Upper lobe of right lung (tissue), 1 donor: ENCODE measurements around the gene SLC44A2. TPM values are rescaled to one million over a fixed set of nuclear protein-coding genes. Genes with fewer than 3 reads are reported as not detected.
"Not testable (repeated sequence)": the region's sequence is repeated elsewhere in the genome, so short reads cannot be mapped to it uniquely, and the experiment has no call there.

Source experiments
- ATAC-seq: fragments of 200-7000 bp; cut with Tn5 transposase; one replicate; pipeline ENCODE4 v1.9.1; 2020; ENCODE audit warnings: mild to moderate bottlenecking, moderate library complexity
- DNase-seq: peaks from one replicate; pipeline ENCODE4 v3.0.0-alpha.2; 2020
- H3K27ac ChIP-seq: fragments of 200-600 bp; one replicate; pipeline ENCODE4 v1.8.0; 2022
- H3K27me3 ChIP-seq: fragments of 200-600 bp; one replicate; pipeline ENCODE4 v1.8.0; 2022; ENCODE audit warnings: mild to moderate bottlenecking
- H3K36me3 ChIP-seq: fragments of 200-600 bp; one replicate; pipeline ENCODE4 v1.8.0; 2022
- H3K4me1 ChIP-seq: fragments of 200-600 bp; one replicate; pipeline ENCODE4 v1.8.0; 2022
- H3K4me3 ChIP-seq: fragments of 200-600 bp; one replicate; pipeline ENCODE4 v1.8.0; 2022; ENCODE audit warnings: mild to moderate bottlenecking
- H3K9me3 ChIP-seq: fragments of 200-600 bp; one replicate; pipeline ENCODE4 v1.8.0; 2022
- intact Hi-C: fragments of 100-400 bp; cut with DNase I; formaldehyde crosslinking; loops from one replicate; pipeline ENCODE4 v1.11.0; 2022
- total RNA-seq: library from RNA; stranded (reverse); fragmentation: NEBNext Ultra II Directional; extraction: Animal tissue kit (Norgen Biotek cat#: 25700); gene quantifications from one replicate; pipeline ENCODE4 v1.2.1, GENCODE V29; 2021
- TF ChIP-seq, protein P1 (sequence below): fragments of 200-600 bp; IDR thresholded peaks from one replicate; pipeline ENCODE4 v1.8.0; 2022; ENCODE audit warnings: antibody characterized with exemption
- donor health status: DM: no; HTN: yes; CAD: no; lungs with severe emphysema.

SLC44A2 gene
- total RNA-seq, 1 donor from 2014 or later = 293 TPM

GRCh38 chr19:10667867-10668266 lies 42.5 kb downstream of the SLC44A2 start:
- no peak for ATAC-seq
- no peaks in the 10 kb centered on the region for H3K27me3 ChIP-seq
- H3K36me3 ChIP-seq = peaks cover 37% of the 10 kb centered on the region
- peaks cover 40% of the 10 kb centered on the region for H3K4me1 ChIP-seq
- H3K27ac ChIP-seq = no peak overlapping the region
- intact Hi-C loops = no loop called here
- DNase-seq = no peak
- H3K9me3 ChIP-seq = no peaks in the 10 kb centered on the region
- H3K4me3 ChIP-seq = no peak overlapping the region
- TF ChIP-seq, protein P1, sequence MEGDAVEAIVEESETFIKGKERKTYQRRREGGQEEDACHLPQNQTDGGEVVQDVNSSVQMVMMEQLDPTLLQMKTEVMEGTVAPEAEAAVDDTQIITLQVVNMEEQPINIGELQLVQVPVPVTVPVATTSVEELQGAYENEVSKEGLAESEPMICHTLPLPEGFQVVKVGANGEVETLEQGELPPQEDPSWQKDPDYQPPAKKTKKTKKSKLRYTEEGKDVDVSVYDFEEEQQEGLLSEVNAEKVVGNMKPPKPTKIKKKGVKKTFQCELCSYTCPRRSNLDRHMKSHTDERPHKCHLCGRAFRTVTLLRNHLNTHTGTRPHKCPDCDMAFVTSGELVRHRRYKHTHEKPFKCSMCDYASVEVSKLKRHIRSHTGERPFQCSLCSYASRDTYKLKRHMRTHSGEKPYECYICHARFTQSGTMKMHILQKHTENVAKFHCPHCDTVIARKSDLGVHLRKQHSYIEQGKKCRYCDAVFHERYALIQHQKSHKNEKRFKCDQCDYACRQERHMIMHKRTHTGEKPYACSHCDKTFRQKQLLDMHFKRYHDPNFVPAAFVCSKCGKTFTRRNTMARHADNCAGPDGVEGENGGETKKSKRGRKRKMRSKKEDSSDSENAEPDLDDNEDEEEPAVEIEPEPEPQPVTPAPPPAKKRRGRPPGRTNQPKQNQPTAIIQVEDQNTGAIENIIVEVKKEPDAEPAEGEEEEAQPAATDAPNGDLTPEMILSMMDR = no peak

- no peak overlapping the region for H3K27ac ChIP-seq
- DNase-seq = no peak
- ATAC-seq = no peak
- H3K4me1 ChIP-seq = peaks cover 30% of the 10 kb centered on the region
- no peak overlapping the region for H3K4me3 ChIP-seq
- TF ChIP-seq, protein P1 = no peak
- peaks cover 48% of the 10 kb centered on the region for H3K36me3 ChIP-seq
- H3K27me3 ChIP-seq = no peaks in the 10 kb centered on the region
- no peaks in the 10 kb centered on the region for H3K9me3 ChIP-seq
- intact Hi-C loops = no loop called here
These were observed 43.9 kb downstream of the SLC44A2 start for GRCh38 chr19:10669246-10669645.

GRCh38 chr19:10670182-10670581 lies 44.8 kb downstream of the SLC44A2 start:
- no peak overlapping the region for H3K27ac ChIP-seq
- DNase-seq (no peak), ATAC-seq (no peak)
- no peaks in the 10 kb centered on the region for H3K27me3 ChIP-seq
- no peak overlapping the region for H3K4me3 ChIP-seq
- TF ChIP-seq, protein P1 = no peak
- intact Hi-C loops = no loop called here
- H3K9me3 ChIP-seq = no peaks in the 10 kb centered on the region
- peaks cover 29% of the 10 kb centered on the region for H3K4me1 ChIP-seq
- peaks cover 52% of the 10 kb centered on the region for H3K36me3 ChIP-seq

DNA sequence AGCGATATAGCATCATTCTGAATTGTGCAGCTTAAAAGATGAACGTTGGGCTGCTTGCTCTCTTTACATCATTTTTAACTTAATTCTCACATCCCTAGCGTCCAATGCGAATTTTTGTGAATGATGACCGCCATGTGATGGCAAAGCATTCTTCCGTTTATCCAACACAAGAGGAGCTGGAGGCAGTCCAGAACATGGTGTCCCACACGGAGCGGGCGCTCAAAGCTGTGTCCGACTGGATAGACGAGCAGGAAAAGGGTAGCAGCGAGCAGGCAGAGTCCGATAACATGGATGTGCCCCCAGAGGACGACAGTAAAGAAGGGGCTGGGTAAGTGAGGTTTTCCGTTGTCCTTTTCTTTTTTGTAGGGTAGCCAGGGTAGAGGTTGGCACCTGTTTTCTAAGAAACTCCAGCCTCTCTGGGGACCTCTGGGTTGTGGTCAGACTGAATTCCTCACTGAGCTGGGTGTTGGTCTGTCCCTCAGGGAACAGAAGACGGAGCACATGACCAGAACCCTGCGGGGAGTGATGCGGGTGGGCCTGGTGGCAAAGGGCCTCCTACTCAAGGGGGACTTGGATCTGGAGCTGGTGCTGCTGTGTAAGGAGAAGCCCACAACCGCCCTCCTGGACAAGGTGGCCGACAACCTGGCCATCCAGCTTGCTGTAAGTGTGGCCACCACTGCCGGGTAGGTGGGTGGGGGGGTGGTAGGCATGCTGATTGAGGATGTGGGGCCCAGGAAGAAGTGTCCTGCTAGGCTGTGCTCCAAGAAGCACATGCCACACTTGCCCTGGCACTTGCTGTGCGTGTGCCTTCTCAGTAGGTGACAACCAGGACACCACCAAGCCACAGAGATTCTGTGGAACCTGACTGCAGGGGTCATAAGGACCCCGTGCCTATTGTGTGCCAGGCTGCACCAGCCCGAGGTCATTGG lies 45.8 kb downstream of the SLC44A2 start:
- Histone ChIP-seq H3K27me3 (no peaks in the 10 kb centered on the region), H3K9me3 (no peaks in the 10 kb centered on the region), H3K27ac (no peak overlapping the region), H3K36me3 (peaks cover 62% of the 10 kb centered on the region), H3K4me1 (peaks cover 29% of the 10 kb centered on the region), H3K4me3 (no peak overlapping the region)
- intact Hi-C loops = no loop called here
- ATAC-seq = no peak
- TF ChIP-seq, protein P1 = no peak
- DNase-seq = no peak

DNA sequence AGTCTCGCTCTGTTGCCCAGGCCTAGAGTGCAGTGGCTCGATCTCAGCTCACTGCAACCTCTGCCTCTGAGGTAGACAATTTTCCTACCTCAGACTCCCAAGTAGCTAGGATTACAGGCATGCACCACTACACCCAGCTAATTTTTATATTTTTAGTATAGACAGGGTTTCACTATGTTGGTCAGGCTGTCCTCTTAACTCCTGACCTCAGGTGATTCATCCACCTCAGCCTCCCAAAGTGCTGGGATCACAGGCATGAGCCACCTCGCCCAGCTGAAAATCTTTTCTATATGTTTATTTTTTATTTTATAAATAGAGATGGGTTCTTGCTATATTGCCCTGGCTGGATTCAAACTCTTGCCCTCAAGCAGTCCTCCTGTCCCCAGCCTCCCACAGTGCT lies 46.6 kb downstream of the SLC44A2 start:
- DNase-seq, ATAC-seq, intact Hi-C loops, H3K27me3 ChIP-seq, H3K27ac ChIP-seq, H3K9me3 ChIP-seq, H3K4me3 ChIP-seq: not testable (repeated sequence)
- H3K36me3 ChIP-seq = peaks cover 63% of the 10 kb centered on the region
- peaks cover 22% of the 10 kb centered on the region for H3K4me1 ChIP-seq

- peaks cover 86% of the 10 kb centered on the region for H3K36me3 ChIP-seq
- H3K4me1 ChIP-seq, intact Hi-C loops, H3K27ac ChIP-seq, H3K9me3 ChIP-seq, H3K4me3 ChIP-seq, DNase-seq, ATAC-seq, H3K27me3 ChIP-seq: not testable (repeated sequence)
These were observed 49.9 kb downstream of the SLC44A2 start for GRCh38 chr19:10675214-10675613.
